Epithelial cell of esophagus (primary cell): ENCODE results near the gene ESRRA.
A peak's percentile ranks its signal among the peaks of the same experiment; 100 is the strongest.

ENCODE experiments used
- DNase-seq: peaks from one replicate; pipeline ENCODE4 v3.0.0; 2010; ENCODE audit warnings: low read depth
- H3K4me3 ChIP-seq: 2 replicates; pipeline ENCODE4 v1.5.1; 2011; ENCODE audit warnings: mild to moderate bottlenecking, low read length, control low read depth
- TF ChIP-seq, protein P1 (sequence below): IDR thresholded peaks from 2 replicates; pipeline ENCODE4 v1.5.1; 2011; ENCODE audit warnings: low read depth, mild to moderate bottlenecking, low read length, control low read depth, inconsistent platforms; ENCODE audit not compliant: insufficient read depth; ENCODE audit errors: missing control alignments

ESRRA gene

DNA sequence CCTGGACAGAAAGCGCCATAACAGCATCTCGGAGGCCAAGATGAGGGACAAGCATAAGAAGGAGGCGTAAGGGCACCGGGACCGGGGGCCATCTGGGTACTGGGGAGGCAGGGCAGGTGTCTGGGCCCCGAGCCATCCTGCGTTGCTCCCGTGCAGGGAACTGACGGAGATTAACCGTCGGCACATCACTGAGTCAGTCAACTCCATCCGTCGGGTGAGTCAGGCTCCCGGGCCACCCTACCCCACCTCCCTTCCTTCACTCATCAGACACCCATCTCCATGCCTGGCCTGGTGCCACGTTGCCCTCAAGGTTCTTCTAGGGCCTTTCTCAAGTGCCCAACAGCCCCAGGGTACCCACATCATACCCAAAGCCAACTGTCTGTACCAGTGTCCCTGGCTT, 39.0 kb upstream of the ESRRA start:
- TF ChIP-seq, protein P1, sequence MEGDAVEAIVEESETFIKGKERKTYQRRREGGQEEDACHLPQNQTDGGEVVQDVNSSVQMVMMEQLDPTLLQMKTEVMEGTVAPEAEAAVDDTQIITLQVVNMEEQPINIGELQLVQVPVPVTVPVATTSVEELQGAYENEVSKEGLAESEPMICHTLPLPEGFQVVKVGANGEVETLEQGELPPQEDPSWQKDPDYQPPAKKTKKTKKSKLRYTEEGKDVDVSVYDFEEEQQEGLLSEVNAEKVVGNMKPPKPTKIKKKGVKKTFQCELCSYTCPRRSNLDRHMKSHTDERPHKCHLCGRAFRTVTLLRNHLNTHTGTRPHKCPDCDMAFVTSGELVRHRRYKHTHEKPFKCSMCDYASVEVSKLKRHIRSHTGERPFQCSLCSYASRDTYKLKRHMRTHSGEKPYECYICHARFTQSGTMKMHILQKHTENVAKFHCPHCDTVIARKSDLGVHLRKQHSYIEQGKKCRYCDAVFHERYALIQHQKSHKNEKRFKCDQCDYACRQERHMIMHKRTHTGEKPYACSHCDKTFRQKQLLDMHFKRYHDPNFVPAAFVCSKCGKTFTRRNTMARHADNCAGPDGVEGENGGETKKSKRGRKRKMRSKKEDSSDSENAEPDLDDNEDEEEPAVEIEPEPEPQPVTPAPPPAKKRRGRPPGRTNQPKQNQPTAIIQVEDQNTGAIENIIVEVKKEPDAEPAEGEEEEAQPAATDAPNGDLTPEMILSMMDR, result no peak
- H3K4me3 ChIP-seq, result no peak overlapping the region
- peak; percentile 78 for DNase-seq

DNA sequence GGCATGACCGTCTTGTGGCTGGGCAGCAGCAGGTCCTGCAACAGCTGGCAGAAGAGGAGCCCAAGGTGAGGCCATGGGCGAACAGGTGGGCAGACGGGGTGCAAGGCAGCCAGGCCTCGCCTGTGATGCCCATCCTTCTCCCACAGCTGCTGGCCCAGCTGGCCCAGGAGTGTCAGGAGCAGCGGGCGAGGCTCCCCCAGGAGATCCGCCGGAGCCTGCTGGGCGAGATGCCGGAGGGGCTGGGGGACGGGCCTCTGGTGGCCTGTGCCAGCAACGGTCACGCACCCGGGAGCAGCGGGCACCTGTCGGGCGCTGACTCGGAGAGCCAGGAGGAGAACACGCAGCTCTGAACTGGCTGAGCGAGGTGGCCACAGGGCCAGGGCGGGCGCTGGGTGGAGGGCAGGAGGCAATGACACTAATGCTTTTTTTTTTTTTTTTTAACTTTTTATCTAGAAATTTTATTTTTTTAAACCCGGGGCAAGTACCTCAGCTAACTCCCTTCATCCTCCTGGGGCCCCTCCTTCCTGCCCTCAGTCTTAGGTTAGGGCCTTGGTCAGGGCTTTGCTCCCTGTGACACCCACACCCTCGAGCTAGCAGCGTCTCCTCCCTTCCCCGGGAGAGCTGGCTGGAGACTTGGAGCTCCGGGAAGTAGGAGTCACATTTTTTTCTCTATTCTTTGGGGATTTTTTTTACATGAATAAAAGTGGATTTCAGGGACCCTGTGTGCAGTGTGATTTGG, 37.9 kb upstream of the ESRRA start:
- TF ChIP-seq, protein P1, result no peak
- H3K4me3 ChIP-seq, result no peak overlapping the region
- no peak for DNase-seq

DNA sequence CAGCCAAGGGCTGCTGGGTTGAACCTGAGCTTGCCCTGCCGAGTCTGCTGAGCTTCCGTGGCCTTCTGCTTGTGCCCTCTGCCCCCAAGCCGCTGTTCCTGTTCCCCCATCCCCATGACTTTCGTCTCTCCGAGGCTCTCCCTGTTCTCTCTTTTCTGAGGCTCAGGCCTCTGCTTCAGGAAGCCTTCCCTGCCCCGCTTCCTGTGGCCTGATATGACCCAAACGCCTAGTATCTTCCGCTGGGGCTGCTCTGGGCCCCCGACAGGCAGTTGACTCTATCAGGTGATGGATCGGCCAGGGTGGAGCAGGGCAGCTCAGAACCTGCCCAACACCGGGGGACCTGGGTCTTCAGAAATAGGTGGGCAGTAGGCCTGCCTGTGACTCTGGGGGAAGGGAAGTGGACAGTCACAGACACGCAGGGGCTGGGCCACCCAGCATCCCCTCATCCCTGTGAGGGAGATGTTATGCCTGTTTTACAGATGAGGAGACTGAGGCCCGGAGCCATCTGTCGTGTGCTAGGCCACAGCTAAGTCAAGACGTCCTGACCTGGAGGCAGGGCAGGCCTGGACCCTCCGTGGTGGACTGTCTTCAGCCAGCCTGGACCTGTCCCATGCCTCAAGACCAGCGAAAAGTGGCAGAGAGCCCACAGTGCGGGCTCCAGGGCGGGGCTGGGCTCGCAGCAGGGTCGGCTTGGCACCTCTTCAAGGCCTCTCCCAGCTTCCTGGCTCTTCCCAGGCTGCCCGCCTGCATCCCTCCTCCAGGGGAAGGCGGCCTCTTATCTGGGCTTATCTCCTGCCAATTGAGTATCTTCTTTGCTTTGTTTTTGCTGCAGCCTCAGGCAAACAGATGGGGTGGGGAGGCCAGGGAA, 37.1 kb upstream of the ESRRA start:
- peak; percentile 40 for DNase-seq
- TF ChIP-seq, protein P1, result no peak
- no peak overlapping the region for H3K4me3 ChIP-seq

DNA sequence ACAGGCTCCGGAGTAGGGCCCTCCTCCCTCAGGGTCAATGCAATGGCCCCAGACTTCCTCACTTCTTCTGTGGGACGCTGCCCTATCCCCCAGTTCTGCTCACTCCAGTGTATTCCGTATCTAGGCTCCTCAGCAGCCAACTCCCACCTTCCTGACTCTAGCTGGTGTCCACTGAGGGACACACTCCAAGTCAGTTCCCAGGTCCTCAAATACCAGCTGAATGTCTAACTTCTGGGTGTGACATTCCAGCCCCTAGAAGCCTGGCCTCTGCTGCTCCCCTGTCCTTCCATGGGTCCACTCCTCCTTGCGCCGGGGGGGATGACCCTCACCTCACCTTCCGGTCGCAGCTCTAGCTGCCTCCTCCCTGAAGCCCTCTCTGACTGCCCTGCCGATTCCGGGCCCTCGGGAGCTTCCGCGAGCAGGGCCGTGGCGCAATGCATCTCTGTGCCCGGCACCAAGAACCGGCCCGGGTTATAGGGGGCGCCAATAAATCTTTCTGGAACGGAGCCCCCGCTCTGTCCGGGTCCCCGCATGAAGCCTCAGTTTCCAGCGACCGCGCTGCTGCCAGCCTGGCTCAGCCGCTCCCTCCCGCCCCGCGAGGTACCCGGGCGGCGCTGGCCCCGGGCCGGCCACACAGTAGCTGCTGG, 36.3 kb upstream of the ESRRA start:
- H3K4me3 ChIP-seq, result peak overlapping the region; percentile 59
- DNase-seq, result peak; percentile 35
- TF ChIP-seq, protein P1, result no peak

DNA sequence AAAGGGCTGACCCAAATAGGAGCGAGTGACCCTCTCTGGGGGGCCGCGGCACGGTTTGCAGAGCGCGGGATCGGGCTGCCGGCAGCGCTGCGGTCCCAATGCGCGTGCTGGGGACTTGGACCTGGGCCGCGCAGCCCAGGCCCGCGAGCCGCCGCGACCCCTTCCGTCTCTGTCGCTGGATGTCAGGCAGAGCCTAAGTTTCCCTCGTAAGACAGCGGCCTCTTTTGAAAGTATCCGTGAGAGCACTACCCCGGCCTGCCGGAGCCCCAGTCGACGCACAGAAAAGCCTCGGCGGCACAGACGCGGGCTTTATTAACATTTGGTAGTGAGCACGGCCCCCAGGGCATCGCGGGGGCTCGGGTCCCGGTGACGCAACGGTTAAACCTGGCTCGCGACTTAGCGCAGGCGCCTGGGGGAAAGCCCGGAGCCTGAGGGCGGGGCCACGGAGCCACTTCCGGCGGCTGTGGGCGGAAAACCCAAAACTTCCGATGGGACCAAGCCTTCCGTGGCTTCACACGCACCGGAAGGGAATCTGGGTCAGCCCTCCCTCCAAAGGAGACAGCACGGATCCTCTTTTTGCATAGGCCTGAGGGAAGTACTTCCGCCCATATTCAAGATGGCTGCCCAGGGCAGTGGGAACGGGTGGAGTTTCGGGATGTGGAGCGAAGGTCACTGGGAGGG, 35.6 kb upstream of the ESRRA start:
- peak overlapping the region; percentile 59 for H3K4me3 ChIP-seq
- DNase-seq, result peak; percentile 100
- TF ChIP-seq, protein P1, result peak; percentile 2

DNA sequence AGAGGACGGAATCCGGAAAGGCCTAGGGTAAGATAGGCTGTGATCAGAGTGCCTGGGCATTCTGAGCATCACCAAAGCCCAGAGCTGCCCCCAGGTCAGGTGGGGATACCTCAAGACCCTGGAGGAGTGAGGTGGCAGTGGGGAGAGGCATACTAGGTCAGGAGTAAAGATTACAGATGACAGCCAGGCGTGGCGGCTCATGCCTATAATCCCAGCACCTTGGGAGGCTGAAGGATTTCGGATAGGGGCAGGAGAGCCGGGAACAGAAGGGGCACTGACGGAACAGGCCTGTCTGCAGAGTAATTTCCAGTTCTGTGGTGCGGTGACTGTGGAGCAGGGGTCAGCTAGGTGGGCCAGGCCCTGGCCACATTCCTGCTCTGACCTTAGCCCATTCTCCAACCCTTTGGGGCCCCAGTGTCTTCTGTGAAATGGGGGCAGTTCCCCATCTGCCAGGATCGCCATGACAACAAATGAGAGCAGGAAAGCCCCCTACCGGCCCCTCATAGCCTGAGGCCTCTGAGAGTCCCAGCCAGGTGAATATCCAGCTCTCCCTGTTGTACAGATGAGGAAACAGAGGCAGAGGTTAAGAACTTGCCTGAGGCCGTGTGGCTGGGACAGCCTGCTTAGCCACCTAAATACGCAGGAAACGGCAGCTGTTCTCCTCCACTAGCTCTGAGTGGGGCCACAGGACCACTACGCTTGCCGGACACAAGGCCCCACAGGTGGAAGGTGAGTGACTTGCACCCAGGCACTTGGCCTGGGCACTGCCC, 30.1 kb upstream of the ESRRA start:
- DNase-seq, result no peak
- H3K4me3 ChIP-seq, result no peak overlapping the region
- TF ChIP-seq, protein P1, result no peak
